ENCODE measurements around the gene TMEM132D.
"Not testable (repeated sequence)": the region's sequence is repeated elsewhere in the genome, so short reads cannot be mapped to it uniquely, and the experiment has no call there.

TMEM132D gene

DNA sequence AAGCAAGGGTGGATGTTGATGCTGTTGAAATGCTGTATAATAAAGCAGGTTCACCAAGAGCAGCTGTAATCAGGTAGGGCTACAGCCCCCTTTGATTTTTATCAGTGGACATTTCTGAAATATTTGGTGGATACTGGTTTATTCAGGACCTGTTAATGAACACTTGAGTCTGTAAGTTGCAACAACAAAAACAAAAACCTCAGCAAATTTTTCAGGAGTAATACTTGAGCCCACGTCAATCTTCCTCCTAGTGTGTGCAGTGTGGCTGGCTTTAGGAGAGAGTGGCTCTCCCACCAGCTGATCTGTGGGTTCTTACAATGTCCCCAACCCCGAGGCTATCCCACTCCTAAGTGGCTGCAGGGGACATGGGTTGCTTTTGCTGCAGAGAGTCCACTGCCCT is 702.8 kb downstream of the TMEM132D start:
- Mint-ChIP-seq H3K9me3 (peaks cover 12% of the 10 kb centered on the region), H3K4me3 (no peak overlapping the region), H3K4me1 (no peaks in the 10 kb centered on the region), H3K27ac (no peak overlapping the region), H3K27me3 (ENCODE audit: low read depth) (peaks cover 8% of the 10 kb centered on the region), H3K36me3 (ENCODE audit: low read depth) (no peaks in the 10 kb centered on the region)
- TF ChIP-seq, protein P1, sequence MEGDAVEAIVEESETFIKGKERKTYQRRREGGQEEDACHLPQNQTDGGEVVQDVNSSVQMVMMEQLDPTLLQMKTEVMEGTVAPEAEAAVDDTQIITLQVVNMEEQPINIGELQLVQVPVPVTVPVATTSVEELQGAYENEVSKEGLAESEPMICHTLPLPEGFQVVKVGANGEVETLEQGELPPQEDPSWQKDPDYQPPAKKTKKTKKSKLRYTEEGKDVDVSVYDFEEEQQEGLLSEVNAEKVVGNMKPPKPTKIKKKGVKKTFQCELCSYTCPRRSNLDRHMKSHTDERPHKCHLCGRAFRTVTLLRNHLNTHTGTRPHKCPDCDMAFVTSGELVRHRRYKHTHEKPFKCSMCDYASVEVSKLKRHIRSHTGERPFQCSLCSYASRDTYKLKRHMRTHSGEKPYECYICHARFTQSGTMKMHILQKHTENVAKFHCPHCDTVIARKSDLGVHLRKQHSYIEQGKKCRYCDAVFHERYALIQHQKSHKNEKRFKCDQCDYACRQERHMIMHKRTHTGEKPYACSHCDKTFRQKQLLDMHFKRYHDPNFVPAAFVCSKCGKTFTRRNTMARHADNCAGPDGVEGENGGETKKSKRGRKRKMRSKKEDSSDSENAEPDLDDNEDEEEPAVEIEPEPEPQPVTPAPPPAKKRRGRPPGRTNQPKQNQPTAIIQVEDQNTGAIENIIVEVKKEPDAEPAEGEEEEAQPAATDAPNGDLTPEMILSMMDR (IDR thresholded peaks at IDR 0.05; ENCODE audit: unreplicated experiment in 3 of 3), result no peak

DNA sequence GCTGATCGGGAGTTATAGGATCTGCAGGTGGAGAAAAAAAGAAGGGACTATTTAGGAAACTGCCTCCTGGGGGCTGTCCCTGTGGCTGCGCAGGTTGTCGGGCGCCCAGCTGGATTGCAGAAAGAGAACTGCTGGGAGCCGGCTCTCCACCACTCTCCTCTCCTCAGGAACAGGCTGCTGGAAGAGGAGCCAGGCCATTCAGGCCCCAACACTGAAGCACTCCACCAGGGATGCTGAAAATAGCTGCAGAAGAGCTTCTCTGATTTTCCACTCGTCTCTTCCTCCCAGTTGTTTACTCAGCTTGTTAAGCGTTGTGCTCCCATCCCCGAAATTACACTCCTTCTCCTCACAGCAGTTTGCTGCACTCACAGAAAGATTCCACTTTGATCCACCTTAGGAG is 703.2 kb downstream of the TMEM132D start:
- Mint-ChIP-seq H3K4me3 (no peak overlapping the region), H3K27me3 (ENCODE audit: low read depth) (peaks cover 8% of the 10 kb centered on the region), H3K9me3 (peaks cover 12% of the 10 kb centered on the region), H3K4me1 (no peaks in the 10 kb centered on the region), H3K27ac (no peak overlapping the region), H3K36me3 (ENCODE audit: low read depth) (no peaks in the 10 kb centered on the region)
- TF ChIP-seq, protein P1 (IDR thresholded peaks at IDR 0.05; ENCODE audit: unreplicated experiment in 3 of 3), result no peak

DNA sequence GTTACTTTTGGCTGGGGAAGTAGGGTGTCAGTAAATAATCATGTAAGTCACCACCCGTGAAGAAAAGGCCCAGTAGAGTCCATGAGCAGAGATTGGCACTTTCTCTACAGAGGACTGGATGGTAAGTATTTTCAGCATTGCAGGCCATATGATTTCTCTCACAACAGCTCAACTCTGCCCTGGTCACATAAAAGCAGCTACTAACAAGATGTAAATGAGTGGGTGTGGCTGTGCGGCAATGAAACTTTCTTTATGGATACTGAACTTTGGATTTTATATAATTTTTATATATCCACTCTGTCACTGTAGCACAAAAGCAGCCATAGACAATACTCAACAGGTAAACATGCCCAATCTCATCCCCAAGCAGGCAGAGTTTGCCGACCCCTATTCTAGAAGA is 706.9 kb downstream of the TMEM132D start:
- TF ChIP-seq, protein P1 (IDR thresholded peaks at IDR 0.05; ENCODE audit: unreplicated experiment in 3 of 3), result no peak
- H3K4me1 Mint-ChIP-seq, result no peaks in the 10 kb centered on the region

DNA sequence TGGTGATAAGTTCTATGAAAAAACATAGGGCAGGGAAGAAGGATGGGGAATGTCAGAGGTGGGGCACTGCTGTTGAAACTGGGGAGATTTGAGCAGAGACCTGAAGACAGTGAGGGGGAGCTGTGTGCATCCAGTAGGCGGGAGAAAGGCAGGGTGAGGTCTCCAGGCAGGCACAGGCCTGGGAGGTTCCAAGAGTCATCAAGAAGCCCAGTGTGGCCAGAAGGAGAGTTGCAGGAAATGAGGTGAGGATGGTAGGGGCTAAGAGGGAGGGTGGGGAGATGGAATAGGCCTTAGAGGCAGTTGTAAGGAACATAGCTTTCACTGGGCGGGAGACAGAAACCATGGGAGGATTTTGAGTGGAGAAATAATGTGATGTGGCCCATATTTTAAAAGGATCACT is 708.7 kb downstream of the TMEM132D start:
- H3K27me3 Mint-ChIP-seq (ENCODE audit: low read depth), result no peaks in the 10 kb centered on the region
- H3K9me3 Mint-ChIP-seq, result peaks cover 16% of the 10 kb centered on the region
- H3K4me1 Mint-ChIP-seq, result no peaks in the 10 kb centered on the region

More for the DNA sequence above, 706.9 kb downstream of the TMEM132D start:
- Mint-ChIP-seq H3K36me3 (ENCODE audit: low read depth) (no peaks in the 10 kb centered on the region), H3K4me3 (no peak overlapping the region), H3K27me3 (ENCODE audit: low read depth) (peaks cover 8% of the 10 kb centered on the region), H3K27ac (no peak overlapping the region), H3K9me3 (peaks cover 16% of the 10 kb centered on the region)

DNA sequence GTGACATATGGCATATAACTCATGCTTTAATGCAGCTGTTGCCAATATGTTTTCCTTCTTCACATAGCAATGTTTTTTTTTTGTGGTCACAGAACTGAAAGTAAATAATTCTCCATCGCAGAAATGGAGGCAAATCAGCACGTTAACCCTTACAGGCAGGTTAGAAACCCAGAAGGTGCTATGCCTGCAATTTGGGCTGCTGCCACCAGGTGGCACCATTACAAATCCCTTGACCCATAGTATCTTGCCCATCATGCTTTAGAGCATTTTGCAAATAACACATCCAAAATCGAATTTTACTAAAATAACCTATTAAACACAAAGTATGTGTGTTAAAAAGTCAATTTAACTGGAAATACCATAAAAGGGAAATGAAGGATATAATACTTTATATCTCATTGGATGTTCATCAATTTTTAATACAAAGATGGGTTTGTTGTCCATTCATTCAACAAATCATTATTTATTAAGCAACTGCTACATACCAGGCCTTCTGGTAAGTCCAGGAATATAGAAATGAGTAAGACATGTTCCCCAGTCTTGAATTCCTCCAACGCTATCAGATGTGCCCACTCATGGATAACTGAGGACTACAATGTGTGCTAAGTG is 710.5 kb downstream of the TMEM132D start:
- no peak overlapping the region for H3K4me3 Mint-ChIP-seq
- no peaks in the 10 kb centered on the region for H3K4me1 Mint-ChIP-seq
- TF ChIP-seq, protein P1 (IDR thresholded peaks at IDR 0.05; ENCODE audit: unreplicated experiment in 3 of 3), result peak; percentile 43 to 57 (median 46)
- H3K27ac Mint-ChIP-seq, result no peak overlapping the region
- H3K9me3 Mint-ChIP-seq, result peaks cover 11% of the 10 kb centered on the region
- no peaks in the 10 kb centered on the region for H3K36me3 Mint-ChIP-seq (ENCODE audit: low read depth)
- no peaks in the 10 kb centered on the region for H3K27me3 Mint-ChIP-seq (ENCODE audit: low read depth)

More for the DNA sequence above, 708.7 kb downstream of the TMEM132D start:
- H3K4me3 Mint-ChIP-seq, result no peak overlapping the region
- H3K36me3 Mint-ChIP-seq (ENCODE audit: low read depth), result no peaks in the 10 kb centered on the region
- TF ChIP-seq, protein P1 (IDR thresholded peaks at IDR 0.05; ENCODE audit: unreplicated experiment in 3 of 3), result no peak
- no peak overlapping the region for H3K27ac Mint-ChIP-seq

DNA sequence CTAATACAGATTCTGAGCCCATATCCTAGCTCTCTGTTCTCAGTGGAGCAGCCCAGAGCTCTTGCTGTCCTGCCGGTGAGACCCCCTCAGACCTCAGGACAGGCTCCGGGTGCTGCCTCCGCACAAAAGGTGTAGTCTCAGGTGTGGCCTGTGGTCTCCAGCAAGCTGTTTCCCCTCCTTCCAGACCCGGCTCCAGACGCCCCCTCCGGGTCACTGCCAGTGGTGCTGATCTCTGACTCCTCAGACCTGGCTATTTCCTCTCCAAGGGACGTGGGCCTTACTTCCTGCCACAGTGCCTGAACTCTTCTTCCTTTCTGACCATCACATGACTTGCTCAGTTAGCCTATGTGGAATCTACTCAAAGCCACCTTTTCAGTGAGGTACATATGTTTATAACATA is 713.0 kb downstream of the TMEM132D start:
- no peaks in the 10 kb centered on the region for H3K36me3 Mint-ChIP-seq (ENCODE audit: low read depth)
- no peaks in the 10 kb centered on the region for H3K27me3 Mint-ChIP-seq (ENCODE audit: low read depth)
- peaks cover 11% of the 10 kb centered on the region for H3K9me3 Mint-ChIP-seq
- H3K27ac Mint-ChIP-seq, result no peak overlapping the region
- H3K4me3 Mint-ChIP-seq, result no peak overlapping the region
- peaks cover under 1% of the 10 kb centered on the region for H3K4me1 Mint-ChIP-seq
- TF ChIP-seq, protein P1 (IDR thresholded peaks at IDR 0.05; ENCODE audit: unreplicated experiment in 3 of 3), result no peak

DNA sequence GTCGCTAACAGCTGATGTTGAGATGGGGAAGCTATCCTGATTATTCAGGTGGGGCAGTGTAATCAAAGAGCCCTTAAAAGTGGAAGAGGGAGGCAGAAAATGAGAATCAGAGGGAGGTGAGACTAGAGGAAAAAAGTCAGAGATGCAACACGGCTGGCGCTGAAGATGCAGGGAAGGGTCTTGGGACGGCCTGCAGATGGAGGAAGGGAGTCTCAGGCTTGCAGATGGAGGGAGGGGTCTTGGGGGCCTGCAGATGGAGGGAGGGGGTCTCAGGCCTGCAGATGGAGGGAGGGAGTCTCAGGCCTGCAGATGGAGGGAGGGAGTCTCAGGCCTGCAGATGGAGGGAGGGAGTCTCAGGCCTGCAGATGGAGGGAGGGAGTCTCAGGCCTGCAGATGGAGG is 713.9 kb downstream of the TMEM132D start:
- not testable (repeated sequence) for H3K36me3 Mint-ChIP-seq (ENCODE audit: low read depth); H3K4me3 Mint-ChIP-seq; H3K27me3 Mint-ChIP-seq (ENCODE audit: low read depth)

More for the DNA sequence above, 713.9 kb downstream of the TMEM132D start:
- not testable (repeated sequence) for H3K4me1 Mint-ChIP-seq
- peak overlapping the region in 1 of 3 experiments; percentile 12 for H3K27ac Mint-ChIP-seq
- H3K9me3 Mint-ChIP-seq, result peaks cover 11% of the 10 kb centered on the region

All from nephron (organoid).